Activated CD8-positive, alpha-beta T cell treated with anti-CD3 and anti-CD28 coated beads for 36 hours (primary cell): Measurements from ENCODE around the gene KMT2B. TPM values are rescaled to one million over a fixed set of nuclear protein-coding genes. Genes with fewer than 3 reads are reported as not detected.

Source experiments
- ATAC-seq: fragments of 200-7000 bp; cut with Tn5 transposase; one replicate; pipeline ENCODE4 v1.10.0; 2021; ENCODE audit warnings: mild to moderate bottlenecking, moderate library complexity
- CTCF ChIA-PET: fragments of 350-600 bp; sonication (Branson Sonifier 250); formaldehyde crosslinking; loops from one replicate; lab custom pipeline; 2021; ENCODE audit warnings: antibody characterized with exemption; lab: Charles Lee
- POLR2A ChIA-PET: fragments of 350-600 bp; sonication (Branson Sonifier 250); formaldehyde crosslinking; loops from one replicate; lab custom pipeline; 2021; ENCODE audit warnings: antibody characterized with exemption; lab: Charles Lee
- DNase-seq: peaks from one replicate; pipeline ENCODE4 v3.0.0-alpha.2; 2020
- H3K27ac Mint-ChIP-seq: one replicate; pipeline ENCODE4 v1.8.0; 2021; ENCODE audit warnings: mild to moderate bottlenecking, mixed read lengths
- H3K27me3 Mint-ChIP-seq: one replicate; pipeline ENCODE4 v1.8.0; 2021; ENCODE audit warnings: mixed read lengths
- H3K36me3 Mint-ChIP-seq: one replicate; pipeline ENCODE4 v1.8.0; 2021; ENCODE audit warnings: low read depth, mixed read lengths
- H3K4me1 Mint-ChIP-seq: one replicate; pipeline ENCODE4 v1.8.0; 2021; ENCODE audit warnings: low read depth, mixed read lengths
- H3K4me3 Mint-ChIP-seq: one replicate; pipeline ENCODE4 v1.8.0; 2021; ENCODE audit warnings: mild to moderate bottlenecking, moderate library complexity, mixed read lengths
- H3K9me3 Mint-ChIP-seq: one replicate; pipeline ENCODE4 v1.8.0; 2021; ENCODE audit warnings: mixed read lengths
- intact Hi-C: fragments of 100-400 bp; cut with micrococcal nuclease; formaldehyde crosslinking; loops from one replicate; pipeline ENCODE4 v1.10.0; 2022
- total RNA-seq, 2 experiments: library from RNA; stranded (reverse); gene quantifications; one replicate each; pipeline ENCODE4 v1.2.3, GENCODE V29; 2021
- TF ChIP-seq, protein P1 (sequence below): fragments of 200-600 bp; IDR thresholded peaks from one replicate; pipeline ENCODE4 v1.8.0; 2022; ENCODE audit warnings: antibody characterized with exemption, mild to moderate bottlenecking

KMT2B gene
- total RNA-seq, 2 experiments from 2014 or later: 62.9 to 63.6 TPM

DNA sequence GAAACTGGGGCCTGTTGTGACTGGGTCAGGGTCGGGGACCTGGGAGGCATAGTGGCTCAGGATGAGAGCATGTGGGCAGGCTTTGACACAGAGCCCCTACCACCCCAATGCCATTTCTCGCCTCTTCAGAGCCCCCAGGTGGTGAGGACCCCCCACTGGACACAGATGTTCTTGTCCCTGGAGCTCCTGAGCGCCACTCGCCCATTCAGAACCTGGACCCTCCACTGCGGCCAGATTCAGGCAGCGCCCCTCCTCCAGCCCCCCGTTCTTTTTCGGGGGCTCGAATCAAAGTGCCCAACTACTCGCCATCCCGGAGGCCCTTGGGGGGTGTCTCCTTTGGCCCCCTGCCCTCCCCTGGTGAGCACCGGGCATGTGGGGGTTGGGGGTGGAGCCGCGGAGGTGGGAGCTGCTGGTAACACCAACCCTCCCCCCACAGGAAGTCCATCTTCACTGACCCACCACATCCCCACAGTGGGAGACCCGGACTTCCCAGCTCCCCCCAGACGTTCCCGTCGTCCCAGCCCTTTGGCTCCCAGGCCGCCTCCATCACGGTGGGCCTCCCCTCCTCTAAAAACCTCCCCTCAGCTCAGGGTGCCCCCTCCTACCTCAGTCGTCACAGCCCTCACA lies 14.1 kb downstream of the KMT2B start:
- H3K27me3 Mint-ChIP-seq: no peaks in the 10 kb centered on the region
- TF ChIP-seq, protein P1, sequence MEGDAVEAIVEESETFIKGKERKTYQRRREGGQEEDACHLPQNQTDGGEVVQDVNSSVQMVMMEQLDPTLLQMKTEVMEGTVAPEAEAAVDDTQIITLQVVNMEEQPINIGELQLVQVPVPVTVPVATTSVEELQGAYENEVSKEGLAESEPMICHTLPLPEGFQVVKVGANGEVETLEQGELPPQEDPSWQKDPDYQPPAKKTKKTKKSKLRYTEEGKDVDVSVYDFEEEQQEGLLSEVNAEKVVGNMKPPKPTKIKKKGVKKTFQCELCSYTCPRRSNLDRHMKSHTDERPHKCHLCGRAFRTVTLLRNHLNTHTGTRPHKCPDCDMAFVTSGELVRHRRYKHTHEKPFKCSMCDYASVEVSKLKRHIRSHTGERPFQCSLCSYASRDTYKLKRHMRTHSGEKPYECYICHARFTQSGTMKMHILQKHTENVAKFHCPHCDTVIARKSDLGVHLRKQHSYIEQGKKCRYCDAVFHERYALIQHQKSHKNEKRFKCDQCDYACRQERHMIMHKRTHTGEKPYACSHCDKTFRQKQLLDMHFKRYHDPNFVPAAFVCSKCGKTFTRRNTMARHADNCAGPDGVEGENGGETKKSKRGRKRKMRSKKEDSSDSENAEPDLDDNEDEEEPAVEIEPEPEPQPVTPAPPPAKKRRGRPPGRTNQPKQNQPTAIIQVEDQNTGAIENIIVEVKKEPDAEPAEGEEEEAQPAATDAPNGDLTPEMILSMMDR: no peak
- DNase-seq: no peak
- ATAC-seq: no peak
- ChIA-PET POLR2A (interaction anchor here (1.0 to 4.4 kb wide), 5 partner anchors 7 to 16 kb away, joined by 3 to 55 read pairs (median 11); partner anchors contain the start of genes IGFLR1, KMT2B and LIN37), CTCF (interaction anchor here (1.3 kb wide), 1 partner anchor 183 kb away, joined by 3 read pairs; no protein-coding TSS in a partner anchor)
- H3K27ac Mint-ChIP-seq: no peak overlapping the region
- H3K36me3 Mint-ChIP-seq: peaks cover 46% of the 10 kb centered on the region
- no peak overlapping the region for H3K4me3 Mint-ChIP-seq
- H3K4me1 Mint-ChIP-seq: peaks cover 6% of the 10 kb centered on the region
- H3K9me3 Mint-ChIP-seq: no peaks in the 10 kb centered on the region
- intact Hi-C loops: no loop called here

DNA sequence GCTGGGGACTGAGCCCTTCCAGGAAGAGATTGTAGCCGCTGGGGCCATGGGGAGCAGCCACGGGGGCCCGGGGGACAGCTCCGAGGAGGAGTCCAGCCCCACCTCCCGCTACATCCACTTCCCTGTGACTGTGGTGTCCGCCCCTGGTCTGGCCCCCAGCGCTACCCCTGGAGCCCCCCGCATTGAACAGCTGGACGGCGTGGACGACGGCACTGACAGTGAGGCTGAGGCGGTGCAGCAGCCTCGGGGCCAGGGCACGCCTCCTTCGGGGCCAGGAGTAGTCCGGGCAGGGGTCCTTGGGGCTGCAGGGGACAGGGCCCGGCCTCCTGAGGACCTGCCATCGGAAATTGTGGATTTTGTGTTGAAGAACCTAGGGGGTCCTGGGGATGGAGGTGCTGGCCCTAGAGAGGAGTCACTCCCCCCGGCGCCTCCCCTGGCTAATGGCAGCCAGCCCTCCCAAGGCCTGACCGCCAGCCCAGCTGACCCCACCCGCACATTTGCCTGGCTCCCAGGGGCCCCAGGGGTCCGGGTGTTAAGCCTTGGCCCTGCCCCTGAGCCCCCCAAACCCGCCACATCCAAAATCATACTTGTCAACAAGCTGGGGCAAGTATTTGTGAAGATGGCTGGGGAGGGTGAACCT lies 14.9 kb downstream of the KMT2B start:
- Mint-ChIP-seq H3K9me3 (no peaks in the 10 kb centered on the region), H3K27ac (no peak overlapping the region), H3K4me1 (peaks cover 6% of the 10 kb centered on the region), H3K36me3 (peaks cover 46% of the 10 kb centered on the region), H3K27me3 (no peaks in the 10 kb centered on the region), H3K4me3 (no peak overlapping the region)
- DNase-seq: no peak
- CTCF ChIA-PET: interaction anchor here (1.3 kb wide), 1 partner anchor 184 kb away, joined by 3 read pairs; no protein-coding TSS in a partner anchor
- no peak for ATAC-seq
- intact Hi-C loops: no loop called here
- POLR2A ChIA-PET: interaction anchor here (1.0 to 3.3 kb wide), 5 partner anchors 8 to 17 kb away, joined by 3 to 55 read pairs (median 7); partner anchors contain the start of genes IGFLR1, KMT2B and LIN37
- TF ChIP-seq, protein P1: no peak

DNA sequence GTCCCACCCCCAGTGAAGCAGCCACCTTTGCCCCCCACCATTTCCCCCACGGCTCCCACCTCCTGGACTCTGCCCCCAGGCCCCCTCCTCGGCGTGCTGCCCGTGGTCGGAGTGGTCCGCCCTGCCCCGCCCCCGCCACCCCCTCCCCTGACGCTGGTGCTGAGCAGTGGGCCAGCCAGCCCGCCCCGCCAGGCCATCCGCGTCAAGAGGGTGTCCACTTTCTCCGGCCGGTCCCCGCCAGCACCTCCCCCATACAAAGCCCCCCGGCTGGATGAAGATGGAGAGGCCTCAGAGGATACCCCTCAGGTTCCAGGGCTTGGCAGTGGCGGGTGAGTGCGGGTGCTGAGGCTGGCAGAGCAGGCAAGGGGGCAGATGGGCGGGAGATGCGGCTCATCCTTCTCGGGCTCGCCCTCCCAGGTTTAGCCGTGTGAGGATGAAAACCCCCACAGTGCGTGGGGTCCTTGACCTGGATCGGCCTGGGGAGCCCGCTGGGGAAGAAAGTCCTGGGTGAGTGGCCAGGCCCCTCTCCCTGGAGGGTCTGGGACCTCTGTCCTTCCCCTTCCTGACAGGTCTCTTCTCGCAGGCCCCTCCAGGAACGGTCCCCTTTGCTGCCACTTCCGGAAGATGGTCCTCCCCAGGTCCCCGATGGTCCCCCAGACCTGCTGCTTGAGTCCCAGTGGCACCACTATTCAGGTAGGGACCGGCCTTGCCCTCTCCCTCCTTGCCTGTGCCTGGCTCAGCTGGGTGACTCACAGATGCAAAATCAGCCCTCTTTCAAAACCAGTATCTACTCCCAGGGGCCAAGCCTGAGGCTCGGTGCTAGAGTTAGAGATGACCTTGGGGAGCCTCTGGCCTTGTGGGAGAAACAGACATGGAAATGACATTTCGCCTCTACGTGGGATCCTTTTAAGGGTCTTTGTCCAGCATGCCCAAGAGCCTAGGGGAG lies 15.7 kb downstream of the KMT2B start:
- intact Hi-C loops: no loop called here
- TF ChIP-seq, protein P1: no peak
- ATAC-seq (no peak), DNase-seq (no peak)
- Mint-ChIP-seq H3K36me3 (peaks cover 45% of the 10 kb centered on the region), H3K27me3 (no peaks in the 10 kb centered on the region), H3K9me3 (no peaks in the 10 kb centered on the region), H3K27ac (peak overlapping the region; percentile 64), H3K4me1 (peaks cover 6% of the 10 kb centered on the region), H3K4me3 (no peak overlapping the region)
- ChIA-PET CTCF (no interaction called here), POLR2A (interaction anchor here (1.1 to 5.6 kb wide), 5 partner anchors 9 to 18 kb away, joined by 3 to 105 read pairs (median 11); partner anchors contain the start of genes IGFLR1, KMT2B and LIN37)

DNA sequence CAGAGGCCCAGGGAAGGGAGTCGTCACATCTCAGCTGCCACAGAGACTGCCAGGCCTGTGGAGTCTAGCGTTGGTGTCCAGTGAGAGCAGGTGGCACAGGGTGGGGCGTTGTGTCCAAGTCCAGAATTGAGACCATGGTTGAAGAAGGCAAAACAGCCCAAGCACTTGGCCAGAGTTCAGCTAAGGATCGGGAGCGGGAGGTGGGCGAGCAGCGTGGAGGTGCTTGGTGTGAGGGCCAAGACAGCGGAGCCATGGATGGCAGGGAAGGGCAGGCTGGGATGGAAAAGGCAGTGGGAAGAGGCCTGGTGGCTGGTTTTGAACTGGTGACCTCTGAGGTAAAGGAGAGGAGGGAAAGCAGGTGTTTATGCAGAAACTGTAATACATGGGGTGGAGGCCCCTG lies 16.5 kb downstream of the KMT2B start:
- no peaks in the 10 kb centered on the region for H3K9me3 Mint-ChIP-seq
- TF ChIP-seq, protein P1: no peak
- intact Hi-C loops: no loop called here
- DNase-seq (no peak), ATAC-seq (no peak)
- no peak overlapping the region for H3K4me3 Mint-ChIP-seq
- H3K36me3 Mint-ChIP-seq: peaks cover 48% of the 10 kb centered on the region
- H3K27ac Mint-ChIP-seq: peak overlapping the region; percentile 64
- CTCF ChIA-PET: no interaction called here
- H3K4me1 Mint-ChIP-seq: peaks cover 11% of the 10 kb centered on the region
- POLR2A ChIA-PET: interaction anchor here (1.7 to 5.6 kb wide), 2 partner anchors 12 to 19 kb away, joined by 4 to 105 read pairs; partner anchors contain the start of gene KMT2B
- H3K27me3 Mint-ChIP-seq: no peaks in the 10 kb centered on the region
